T-helper 2 cell (primary cell): Measurements from ENCODE around the gene GRIFIN.

Experiments
- DNase-seq, 5 experiments: peaks; one replicate each; pipeline versions ENCODE4 v3.0.0 to v3.0.0-alpha.2; 2012 to 2022

The GRIFIN gene

GRCh38 chr7:2452643-2453270 is 23.4 kb downstream of the GRIFIN start:
- DNase-seq, result no peak

GRCh38 chr7:2452074-2452507 is 24.1 kb downstream of the GRIFIN start:
- DNase-seq, result no peak

GRCh38 chr7:2451171-2452073 is 24.8 kb downstream of the GRIFIN start:
- DNase-seq, result peak; percentile 47 to 72 (median 67)

- no peak for DNase-seq
Measured at GRCh38 chr7:2450198-2451107, 25.7 kb downstream of the GRIFIN start.

- no peak for DNase-seq
Measured at GRCh38 chr7:2446676-2447075, 29.5 kb downstream of the GRIFIN start.

GRCh38 chr7:2445898-2446555 is 30.2 kb downstream of the GRIFIN start:
- DNase-seq, result no peak

- no peak for DNase-seq
Measured at GRCh38 chr7:2445047-2445446, 31.2 kb downstream of the GRIFIN start.

GRCh38 chr7:2444476-2444875 is 31.7 kb downstream of the GRIFIN start:
- DNase-seq, result no peak

GRCh38 chr7:2443491-2443890 is 32.7 kb downstream of the GRIFIN start:
- no peak for DNase-seq

GRCh38 chr7:2441430-2442058 is 34.7 kb downstream of the GRIFIN start:
- DNase-seq, result no peak

GRCh38 chr7:2440608-2441245 is 35.5 kb downstream of the GRIFIN start:
- no peak for DNase-seq

GRCh38 chr7:2438775-2439174 is 37.4 kb downstream of the GRIFIN start:
- no peak for DNase-seq

- DNase-seq, result no peak
Measured at GRCh38 chr7:2438186-2438585, 38.0 kb downstream of the GRIFIN start.

- no peak for DNase-seq
Measured at GRCh38 chr7:2437537-2438148, 38.6 kb downstream of the GRIFIN start.

- DNase-seq, result no peak
Measured at GRCh38 chr7:2437136-2437535, 39.1 kb downstream of the GRIFIN start.

- no peak for DNase-seq
Measured at GRCh38 chr7:2436341-2437104, 39.7 kb downstream of the GRIFIN start.

GRCh38 chr7:2435146-2435545 is 41.1 kb downstream of the GRIFIN start:
- DNase-seq, result no peak

GRCh38 chr7:2433713-2434550 is 42.3 kb downstream of the GRIFIN start:
- no peak for DNase-seq
